Measurements from ENCODE around the gene FGF18.
"Not testable (repeated sequence)": the region's sequence is repeated elsewhere in the genome, so short reads cannot be mapped to it uniquely, and the experiment has no call there.

Gene FGF18, protein sequence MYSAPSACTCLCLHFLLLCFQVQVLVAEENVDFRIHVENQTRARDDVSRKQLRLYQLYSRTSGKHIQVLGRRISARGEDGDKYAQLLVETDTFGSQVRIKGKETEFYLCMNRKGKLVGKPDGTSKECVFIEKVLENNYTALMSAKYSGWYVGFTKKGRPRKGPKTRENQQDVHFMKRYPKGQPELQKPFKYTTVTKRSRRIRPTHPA

GRCh38 chr5:171418982-171419687, at the start of gene FGF18:
Gene FGF18 (plus strand): TSS chr5:171419647. CDS start chr5:171420200, 553 bp downstream.
- DNase-seq (ENCODE audit: insufficient read length, low spot score) (no peak), FAIRE-seq (no peak)

GRCh38 chr5:171369898-171370297, 49.5 kb upstream of the FGF18 start:
- no peak for FAIRE-seq
- no peak for DNase-seq (ENCODE audit: insufficient read length, low spot score)
- TF ChIP-seq, protein P1, sequence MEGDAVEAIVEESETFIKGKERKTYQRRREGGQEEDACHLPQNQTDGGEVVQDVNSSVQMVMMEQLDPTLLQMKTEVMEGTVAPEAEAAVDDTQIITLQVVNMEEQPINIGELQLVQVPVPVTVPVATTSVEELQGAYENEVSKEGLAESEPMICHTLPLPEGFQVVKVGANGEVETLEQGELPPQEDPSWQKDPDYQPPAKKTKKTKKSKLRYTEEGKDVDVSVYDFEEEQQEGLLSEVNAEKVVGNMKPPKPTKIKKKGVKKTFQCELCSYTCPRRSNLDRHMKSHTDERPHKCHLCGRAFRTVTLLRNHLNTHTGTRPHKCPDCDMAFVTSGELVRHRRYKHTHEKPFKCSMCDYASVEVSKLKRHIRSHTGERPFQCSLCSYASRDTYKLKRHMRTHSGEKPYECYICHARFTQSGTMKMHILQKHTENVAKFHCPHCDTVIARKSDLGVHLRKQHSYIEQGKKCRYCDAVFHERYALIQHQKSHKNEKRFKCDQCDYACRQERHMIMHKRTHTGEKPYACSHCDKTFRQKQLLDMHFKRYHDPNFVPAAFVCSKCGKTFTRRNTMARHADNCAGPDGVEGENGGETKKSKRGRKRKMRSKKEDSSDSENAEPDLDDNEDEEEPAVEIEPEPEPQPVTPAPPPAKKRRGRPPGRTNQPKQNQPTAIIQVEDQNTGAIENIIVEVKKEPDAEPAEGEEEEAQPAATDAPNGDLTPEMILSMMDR (IDR thresholded peaks at IDR 0.05; ENCODE audit: insufficient read depth, missing control alignments), result no peak

More at GRCh38 chr5:171418982-171419687, at the start of gene FGF18:
- TF ChIP-seq, protein P1 (IDR thresholded peaks at IDR 0.05; ENCODE audit: insufficient read depth, missing control alignments), result no peak

DNA sequence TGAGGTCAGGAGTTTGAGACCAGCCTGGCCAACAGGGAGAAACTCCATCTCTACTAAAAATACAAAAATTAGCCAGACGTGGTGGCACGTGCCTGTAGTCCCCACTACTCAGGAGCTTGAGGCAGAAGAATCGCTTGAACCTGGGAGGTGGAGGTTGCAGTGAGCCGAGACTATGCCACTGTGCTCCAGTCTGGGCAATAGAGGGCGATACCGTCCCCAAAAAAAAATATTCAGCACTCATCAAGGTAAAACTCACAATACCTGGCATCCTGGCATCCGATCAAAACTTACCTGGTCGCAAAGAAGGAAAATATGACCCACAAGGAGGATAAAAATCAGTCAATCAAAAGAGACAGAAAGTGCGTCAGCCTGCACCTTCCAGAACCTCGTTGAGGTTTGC, 48.6 kb upstream of the FGF18 start:
- DNase-seq (ENCODE audit: insufficient read length, low spot score); FAIRE-seq: not testable (repeated sequence)

DNA sequence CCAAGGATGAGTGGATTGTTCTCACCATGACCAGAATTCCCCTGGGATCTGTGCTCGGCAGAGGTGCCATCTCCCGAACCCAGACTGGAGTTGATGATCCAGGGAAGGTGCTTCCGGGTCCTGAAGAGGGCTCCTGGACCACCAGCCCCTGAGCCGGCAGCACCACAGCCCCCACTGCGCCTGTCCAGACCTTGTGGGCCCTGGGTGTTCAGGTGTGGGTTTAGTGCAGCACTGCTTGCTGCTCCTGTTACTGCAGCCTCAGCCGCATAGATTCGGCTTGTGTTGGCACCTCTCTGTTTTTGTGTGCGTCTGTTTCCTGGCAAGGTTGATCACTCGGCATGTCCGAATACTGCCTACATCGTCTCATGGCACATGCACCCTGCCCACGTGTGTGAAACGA, 48.1 kb upstream of the FGF18 start:
- TF ChIP-seq, protein P1 (IDR thresholded peaks at IDR 0.05; ENCODE audit: insufficient read depth, missing control alignments), result no peak
- FAIRE-seq, result no peak
- no peak for DNase-seq (ENCODE audit: insufficient read length, low spot score)

DNA sequence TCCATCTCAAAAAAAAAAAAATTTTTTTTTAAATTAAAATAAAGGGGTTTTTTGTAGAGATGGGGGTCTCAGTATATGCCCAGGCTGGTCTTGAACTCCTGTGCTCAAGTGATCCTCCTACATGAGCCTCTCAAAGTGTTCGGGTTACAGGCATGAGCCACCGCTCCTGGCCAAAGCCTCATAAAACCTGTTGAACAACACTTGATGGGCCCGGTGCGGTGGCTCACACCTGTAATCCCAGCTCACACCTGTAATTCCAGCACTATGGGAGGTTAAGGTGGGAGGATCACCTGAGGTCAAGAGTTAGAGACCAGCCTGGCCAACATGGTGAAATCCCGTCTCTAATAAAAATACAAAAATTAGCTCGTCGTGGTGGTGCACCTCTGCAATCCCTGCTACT, 39.5 kb upstream of the FGF18 start:
- FAIRE-seq, result no peak
- TF ChIP-seq, protein P1 (IDR thresholded peaks at IDR 0.05; ENCODE audit: insufficient read depth, missing control alignments), result no peak
- DNase-seq (ENCODE audit: insufficient read length, low spot score), result no peak

- not testable (repeated sequence) for DNase-seq (ENCODE audit: insufficient read length, low spot score); FAIRE-seq
Observed at GRCh38 chr5:171384416-171384815, 35.0 kb upstream of the FGF18 start.

DNA sequence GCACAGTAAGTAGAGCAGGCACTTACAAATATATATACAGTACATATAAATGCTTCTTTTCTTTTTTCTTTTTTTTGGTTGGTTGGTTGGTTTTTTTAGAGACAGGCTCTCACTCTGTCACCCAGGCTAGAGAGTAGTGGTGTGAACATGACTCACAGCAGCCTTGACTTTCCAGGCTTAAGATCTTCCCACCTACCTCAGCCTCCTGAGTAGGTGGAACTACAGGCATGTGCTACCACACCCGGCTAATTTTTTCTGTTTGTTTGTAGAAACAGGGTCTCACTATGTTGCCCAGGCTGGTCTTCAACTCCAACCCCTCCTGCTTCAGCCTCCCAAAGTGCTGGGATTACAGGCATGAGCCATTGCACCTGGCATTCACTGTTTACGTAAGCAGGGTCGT, 34.4 kb upstream of the FGF18 start:
- not testable (repeated sequence) for DNase-seq (ENCODE audit: insufficient read length, low spot score); FAIRE-seq

GRCh38 chr5:171386006-171386671, 33.3 kb upstream of the FGF18 start:
- no peak for DNase-seq (ENCODE audit: insufficient read length, low spot score)
- no peak for FAIRE-seq
- TF ChIP-seq, protein P1 (IDR thresholded peaks at IDR 0.05; ENCODE audit: insufficient read depth, missing control alignments), result no peak
